T-helper 17 cell (primary cell): ENCODE results near the gene CPNE5. TPM values are rescaled to one million over a fixed set of nuclear protein-coding genes. Genes with fewer than 3 reads are reported as not detected.

ENCODE experiments used
- ATAC-seq: fragments of 150-1000 bp; cut with Tn5 transposase; 2 replicates; pipeline ENCODE4 v1.10.0; 2021; ENCODE audit warnings: mild to moderate bottlenecking, moderate library complexity
- DNase-seq, 3 donors: peaks; one replicate each; pipeline versions ENCODE4 v3.0.0 to v3.0.0-alpha.2; 2020 to 2021
- H3K9me3 ChIP-seq: one replicate; pipeline ENCODE4 v1.7.0; 2013; ENCODE audit warnings: low read length, mild to moderate bottlenecking; ENCODE audit not compliant: control insufficient read depth, poor library complexity, severe bottlenecking
- H3K27ac Mint-ChIP-seq: one replicate; pipeline ENCODE4 v1.8.0; 2022; ENCODE audit warnings: mild to moderate bottlenecking, moderate library complexity, mixed read lengths
- H3K27me3 Mint-ChIP-seq: one replicate; pipeline ENCODE4 v1.8.0; 2022; ENCODE audit warnings: mixed read lengths
- H3K36me3 Mint-ChIP-seq: one replicate; pipeline ENCODE4 v1.8.0; 2022; ENCODE audit warnings: low read depth, mixed read lengths
- H3K4me1 Mint-ChIP-seq: one replicate; pipeline ENCODE4 v1.8.0; 2022; ENCODE audit warnings: mild to moderate bottlenecking, mixed read lengths
- H3K4me3 Mint-ChIP-seq: one replicate; pipeline ENCODE4 v1.8.0; 2022; ENCODE audit warnings: mild to moderate bottlenecking, moderate library complexity, mixed read lengths
- total RNA-seq, 4 donors: library from RNA in 2 of 4; stranded (reverse) in 2 of 4; gene quantifications; one replicate each; pipeline ENCODE4 v1.2.3 and lab custom pipeline; 2022 to 2026

Gene CPNE5
- total RNA-seq, 2 donors from 2014 or later: 5.5 to 16.0 TPM

GRCh38 chr6:36698196-36698595 lies 141.0 kb downstream of the CPNE5 start:
- no peaks in the 10 kb centered on the region for H3K36me3 Mint-ChIP-seq
- H3K4me1 Mint-ChIP-seq: peaks cover 20% of the 10 kb centered on the region
- DNase-seq: no peak
- H3K9me3 ChIP-seq: no peaks in the 10 kb centered on the region
- H3K27ac Mint-ChIP-seq: no peak overlapping the region
- peaks cover 14% of the 10 kb centered on the region for H3K27me3 Mint-ChIP-seq
- H3K4me3 Mint-ChIP-seq: no peak overlapping the region
- no peak for ATAC-seq

- no peak for DNase-seq
- no peaks in the 10 kb centered on the region for H3K9me3 ChIP-seq
- Mint-ChIP-seq H3K4me3 (no peak within 1 kb of the TSS), H3K27me3 (peaks cover 7% of the 10 kb centered on the region), H3K27ac (no peak within 1 kb of the TSS), H3K36me3 (no peaks in the 10 kb centered on the region), H3K4me1 (peaks cover 23% of the 10 kb centered on the region)
- ATAC-seq: no peak
Measured at GRCh38 chr6:36697481-36697903, 141.8 kb downstream of the CPNE5 start, which contains the start of gene RAB44. RAB44 (plus strand) TSS chr6:36697826; CDS start chr6:36704236, 6,410 bp downstream.

- Mint-ChIP-seq H3K27me3 (peaks cover 7% of the 10 kb centered on the region), H3K4me3 (no peak overlapping the region)
- no peak for ATAC-seq
Measured at GRCh38 chr6:36695414-36695813, 143.8 kb downstream of the CPNE5 start.

GRCh38 chr6:36694616-36695015 lies 144.6 kb downstream of the CPNE5 start:
- ATAC-seq: no peak
- H3K27ac Mint-ChIP-seq: no peak overlapping the region

More at GRCh38 chr6:36695414-36695813, 143.8 kb downstream of the CPNE5 start:
- no peak for DNase-seq
- no peaks in the 10 kb centered on the region for H3K9me3 ChIP-seq
- H3K4me1 Mint-ChIP-seq: peaks cover 35% of the 10 kb centered on the region
- no peaks in the 10 kb centered on the region for H3K36me3 Mint-ChIP-seq
- H3K27ac Mint-ChIP-seq: no peak overlapping the region

GRCh38 chr6:36692861-36693702 lies 146.2 kb downstream of the CPNE5 start:
- DNase-seq: no peak
- ATAC-seq: no peak
- peaks cover 31% of the 10 kb centered on the region for H3K4me1 Mint-ChIP-seq
- H3K27ac Mint-ChIP-seq: peak overlapping the region; percentile 60
- H3K27me3 Mint-ChIP-seq: no peaks in the 10 kb centered on the region
- peak overlapping the region; percentile 75 for H3K4me3 Mint-ChIP-seq
- no peaks in the 10 kb centered on the region for H3K36me3 Mint-ChIP-seq
- H3K9me3 ChIP-seq: no peaks in the 10 kb centered on the region

More at GRCh38 chr6:36694616-36695015, 144.6 kb downstream of the CPNE5 start:
- H3K9me3 ChIP-seq: no peaks in the 10 kb centered on the region
- H3K4me3 Mint-ChIP-seq: no peak overlapping the region
- H3K4me1 Mint-ChIP-seq: peaks cover 35% of the 10 kb centered on the region
- DNase-seq: no peak
- no peaks in the 10 kb centered on the region for H3K36me3 Mint-ChIP-seq
- peaks cover 7% of the 10 kb centered on the region for H3K27me3 Mint-ChIP-seq

GRCh38 chr6:36692220-36692619 lies 147.0 kb downstream of the CPNE5 start:
- Mint-ChIP-seq H3K27ac (peak overlapping the region; percentile 67), H3K4me1 (peaks cover 31% of the 10 kb centered on the region), H3K27me3 (no peaks in the 10 kb centered on the region), H3K36me3 (no peaks in the 10 kb centered on the region), H3K4me3 (peak overlapping the region; percentile 3)
- ATAC-seq (peak; percentile 77), DNase-seq (no peak)
- H3K9me3 ChIP-seq: no peaks in the 10 kb centered on the region

- H3K27me3 Mint-ChIP-seq: no peaks in the 10 kb centered on the region
- H3K4me3 Mint-ChIP-seq: no peak overlapping the region
- no peaks in the 10 kb centered on the region for H3K36me3 Mint-ChIP-seq
- no peak for ATAC-seq
- H3K9me3 ChIP-seq: no peaks in the 10 kb centered on the region
- peak overlapping the region; percentile 67 for H3K27ac Mint-ChIP-seq
- no peak for DNase-seq
- peaks cover 30% of the 10 kb centered on the region for H3K4me1 Mint-ChIP-seq
Measured at GRCh38 chr6:36691612-36692011, 147.6 kb downstream of the CPNE5 start.

GRCh38 chr6:36691011-36691410 lies 148.2 kb downstream of the CPNE5 start:
- Mint-ChIP-seq H3K36me3 (no peaks in the 10 kb centered on the region), H3K4me3 (no peak overlapping the region), H3K27me3 (no peaks in the 10 kb centered on the region), H3K4me1 (peaks cover 32% of the 10 kb centered on the region), H3K27ac (peak overlapping the region; percentile 67)
- ATAC-seq (no peak), DNase-seq (no peak)
- H3K9me3 ChIP-seq: no peaks in the 10 kb centered on the region

Other genes with a start within 250 kb of the CPNE5 start
- 100 to 1,000 TPM; 638 to 646 TPM for gene SRSF3, start 245.1 kb downstream of the CPNE5 start, total RNA-seq
- 100 to 1,000 TPM; 180 to 255 TPM for gene CDKN1A, start 160.7 kb downstream of the CPNE5 start, total RNA-seq
- gene RAB44, start 141.6 kb downstream of the CPNE5 start, total RNA-seq: under 1 TPM; 0.21 to 0.77 TPM
- gene PPIL1, start 35.4 kb upstream of the CPNE5 start, total RNA-seq: 1 to 10 TPM; 3.8 to 4.5 TPM
- 10 to 100 TPM; 30.9 to 36.4 TPM for gene C6orf89, start 46.5 kb upstream of the CPNE5 start, total RNA-seq
- 10 to 100 TPM; 14.5 to 28.5 TPM for gene PI16, start 115.3 kb upstream of the CPNE5 start, total RNA-seq
- 100 to 1,000 TPM; 194 to 202 TPM for gene MTCH1, start 146.8 kb upstream of the CPNE5 start, total RNA-seq
- 10 to 100 TPM in 1 of 2 donors, 1 to 10 TPM in 1; 1.7 to 12.6 TPM for gene FGD2, start 166.2 kb upstream of the CPNE5 start, total RNA-seq